ENCODE results near the gene UST. TPM values are rescaled to one million over a fixed set of nuclear protein-coding genes. Genes with fewer than 3 reads are reported as not detected.
A peak's percentile ranks its signal among the peaks of the same experiment; 100 is the strongest.

Gene UST
- total and polyA plus RNA-seq, 8 donors: 3.7 to 20.9 (median 8.6) TPM

GRCh38 chr6:148945301-148946021 lies 198.6 kb downstream of the UST start:
- no peaks in the 10 kb centered on the region for H3K27me3 ChIP-seq
- intact Hi-C loops (cut with DNase I): loop anchor here in 1 of 3 donors (10.0 kb wide), 1 partner anchor 201 kb away; the partner anchor contains the start of gene UST
- DNase-seq: no peak
- peaks cover 0 to 5% (median 0%) of the 10 kb centered on the region in 3 donors for H3K4me1 ChIP-seq
- no peaks in the 10 kb centered on the region for H3K9me3 ChIP-seq
- H3K27ac ChIP-seq: no peak overlapping the region
- no peaks in the 10 kb centered on the region for H3K36me3 ChIP-seq
- no peak for ATAC-seq
- 70 to 82% methylated on average over 8 of the region's 8 CpGs for WGBS, 2 donors
- H3K4me3 ChIP-seq: no peak overlapping the region
- no peak for FAIRE-seq
- no peak for TF ChIP-seq CTCF (IDR thresholded peaks at IDR 0.05)

DNA sequence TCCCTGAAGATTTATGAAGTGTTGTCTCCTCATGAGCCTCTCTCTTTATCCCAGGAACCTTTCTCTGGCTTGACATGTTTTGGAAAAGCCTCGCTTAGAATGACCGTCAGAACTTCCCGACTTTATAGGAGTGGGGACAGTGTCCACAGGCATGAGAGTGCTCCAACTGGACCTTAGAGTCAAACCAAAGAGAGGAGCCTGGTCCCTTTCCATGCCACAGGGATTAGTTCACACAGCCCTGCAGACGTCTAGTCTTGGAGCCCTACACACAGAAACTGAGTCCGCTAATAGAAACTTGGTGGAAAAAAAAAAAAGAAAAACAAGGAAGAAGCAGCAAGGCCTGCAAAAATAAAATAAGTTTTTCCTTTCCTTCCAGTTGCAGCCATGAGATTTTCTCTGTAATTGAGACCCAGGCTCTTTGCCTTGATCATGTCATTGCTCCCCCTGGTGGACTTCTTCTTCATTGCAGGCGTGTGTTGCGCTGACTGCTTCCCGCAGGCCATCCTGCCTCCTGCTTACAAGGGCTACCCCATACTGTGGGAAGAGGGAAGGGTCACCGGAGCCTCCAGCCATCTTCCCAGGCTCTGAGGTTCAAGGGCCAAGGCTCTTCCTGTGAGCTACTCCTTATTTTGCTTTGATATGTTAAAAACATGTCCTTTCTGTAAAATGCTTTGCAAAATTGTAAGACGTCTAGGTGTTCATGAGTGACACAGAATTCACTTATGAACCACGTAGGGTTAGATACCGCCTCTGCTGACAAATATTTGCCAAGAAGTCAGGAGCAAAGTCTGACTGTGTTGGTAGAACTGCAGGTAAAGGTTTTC lies 201.0 kb downstream of the UST start:
- Histone ChIP-seq H3K4me3 (no peak overlapping the region), H3K4me1 (peaks cover 0 to 5% (median 0%) of the 10 kb centered on the region in 3 donors), H3K27ac (no peak overlapping the region), H3K27me3 (no peaks in the 10 kb centered on the region), H3K9me3 (no peaks in the 10 kb centered on the region), H3K36me3 (no peaks in the 10 kb centered on the region)
- FAIRE-seq (no peak), DNase-seq (peak; percentile 74 to 92 (median 85)), ATAC-seq (peak; percentile 93 to 100 (median 97))
- 17 to 22% methylated on average over 12 of the region's 12 CpGs for WGBS, 2 donors
- TF ChIP-seq CTCF (IDR thresholded peaks at IDR 0.05): peak; percentile 79 to 91 (median 85)
- intact Hi-C loops (cut with DNase I): loop anchor here in 1 of 3 donors (10.0 kb wide), 1 partner anchor 203 kb away; the partner anchor contains the start of gene UST

DNA sequence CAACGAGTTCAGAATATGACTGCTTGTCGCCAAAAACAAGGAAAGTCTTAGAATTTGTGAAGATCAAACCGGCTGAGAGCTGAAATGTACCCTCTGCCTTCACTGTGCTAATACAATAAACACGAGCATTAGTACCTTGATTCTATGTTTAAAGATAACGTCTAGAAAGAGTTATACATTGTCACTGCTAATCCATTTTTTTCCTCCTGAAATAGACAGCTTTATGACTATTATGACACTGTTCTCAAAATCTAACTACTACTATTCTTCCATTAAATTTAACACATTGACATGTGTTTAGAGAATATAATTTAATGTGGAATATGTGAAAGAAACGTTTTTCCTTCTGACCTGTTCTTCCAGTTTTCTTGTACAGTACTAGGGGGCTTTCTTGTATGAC lies 204.8 kb downstream of the UST start:
- intact Hi-C loops (cut with DNase I): loop anchor here in 2 of 3 donors (5.0 to 10.0 kb wide), 3 partner anchors 217 to 377 kb away; no protein-coding TSS in a partner anchor
- 71 to 73% methylated on average over 6 of the region's 6 CpGs for WGBS, 2 donors
- Histone ChIP-seq H3K4me3 (no peak overlapping the region), H3K27ac (no peak overlapping the region), H3K4me1 (peaks cover 0 to 5% (median 0%) of the 10 kb centered on the region in 3 donors), H3K9me3 (no peaks in the 10 kb centered on the region), H3K36me3 (no peaks in the 10 kb centered on the region), H3K27me3 (no peaks in the 10 kb centered on the region)
- no peak for ATAC-seq
- FAIRE-seq: no peak
- no peak for TF ChIP-seq CTCF (IDR thresholded peaks at IDR 0.05)
- DNase-seq: no peak

GRCh38 chr6:148952147-148953035 lies 205.6 kb downstream of the UST start:
- Histone ChIP-seq H3K9me3 (no peaks in the 10 kb centered on the region), H3K27ac (no peak overlapping the region), H3K27me3 (no peaks in the 10 kb centered on the region), H3K36me3 (no peaks in the 10 kb centered on the region), H3K4me1 (peaks cover 0 to 5% (median 0%) of the 10 kb centered on the region in 3 donors), H3K4me3 (no peak overlapping the region)
- TF ChIP-seq CTCF (IDR thresholded peaks at IDR 0.05): no peak
- no peak for DNase-seq
- intact Hi-C loops (cut with DNase I): loop anchor here in 2 of 3 donors (5.0 to 10.0 kb wide), 3 partner anchors 218 to 378 kb away; no protein-coding TSS in a partner anchor
- WGBS, 2 donors: 42 to 45% methylated on average over 10 of the region's 10 CpGs
- no peak for FAIRE-seq
- no peak for ATAC-seq
